Mesodermal cell (in vitro differentiated cells): ENCODE results near the gene ITPA.

Experiments used
- H3K27ac ChIP-seq: 2 replicates; pipeline ENCODE4 v1.7.0; 2013; ENCODE audit warnings: mild to moderate bottlenecking, low read depth, low read length, moderate library complexity; ENCODE audit not compliant: severe bottlenecking
- H3K36me3 ChIP-seq: 2 replicates; pipeline ENCODE4 v1.7.1; 2013; ENCODE audit warnings: mild to moderate bottlenecking, low read length, moderate library complexity; ENCODE audit not compliant: control insufficient read depth, insufficient read depth
- H3K4me1 ChIP-seq: one replicate; pipeline ENCODE4 v1.7.1; 2013; ENCODE audit warnings: mild to moderate bottlenecking, low read length; ENCODE audit not compliant: insufficient read depth, control insufficient read depth, poor library complexity, severe bottlenecking
- H3K4me3 ChIP-seq: 2 replicates; pipeline ENCODE4 v1.7.0; 2013; ENCODE audit warnings: low read length, control low read depth, mild to moderate bottlenecking; ENCODE audit not compliant: insufficient read depth, poor library complexity, severe bottlenecking; ENCODE audit errors: extremely low read depth
- H3K9me3 ChIP-seq: 2 replicates; pipeline ENCODE4 v1.7.1; 2013; ENCODE audit warnings: mild to moderate bottlenecking, low read length, moderate library complexity; ENCODE audit not compliant: control insufficient read depth
- WGBS, 2 experiments: methylation state at CpG; one replicate each; pipeline ENCODE4 v1.1.5; 2013; ENCODE audit warnings: missing lambda C conversion rate in 2 of 2; ENCODE audit not compliant: insufficient coverage in 2 of 2; 5-methylcytosine and 5-hydroxymethylcytosine counted together

Gene ITPA

GRCh38 chr20:3231889-3232588, 22.7 kb downstream of the ITPA start:
- no peak overlapping the region for H3K27ac ChIP-seq
- no peaks in the 10 kb centered on the region for H3K36me3 ChIP-seq
- H3K4me1 ChIP-seq, result no peaks in the 10 kb centered on the region
- H3K9me3 ChIP-seq, result no peaks in the 10 kb centered on the region
- no peak overlapping the region for H3K4me3 ChIP-seq
- 90 to 92% methylated on average over 13 to 15 of the region's 15 CpGs for WGBS, 2 experiments

- no peaks in the 10 kb centered on the region for H3K36me3 ChIP-seq
- no peaks in the 10 kb centered on the region for H3K9me3 ChIP-seq
- no peak overlapping the region for H3K4me3 ChIP-seq
- H3K4me1 ChIP-seq, result no peaks in the 10 kb centered on the region
- WGBS, 2 experiments, result 90 to 91% methylated on average over 25 to 32 of the region's 32 CpGs
- no peak overlapping the region for H3K27ac ChIP-seq
These were observed 24.1 kb downstream of the ITPA start for GRCh38 chr20:3233131-3233990.

- Histone ChIP-seq H3K9me3 (no peaks in the 10 kb centered on the region), H3K4me3 (no peak overlapping the region), H3K27ac (no peak overlapping the region), H3K4me1 (no peaks in the 10 kb centered on the region), H3K36me3 (no peaks in the 10 kb centered on the region)
- 93 to 96% methylated on average over 23 to 25 of the region's 25 CpGs for WGBS, 2 experiments
These were observed 24.7 kb downstream of the ITPA start for GRCh38 chr20:3233991-3234498.

GRCh38 chr20:3235666-3236324, 26.5 kb downstream of the ITPA start:
- no peak overlapping the region for H3K4me3 ChIP-seq
- H3K4me1 ChIP-seq, result peaks cover 6% of the 10 kb centered on the region
- H3K36me3 ChIP-seq, result no peaks in the 10 kb centered on the region
- no peak overlapping the region for H3K27ac ChIP-seq
- H3K9me3 ChIP-seq, result no peaks in the 10 kb centered on the region
- WGBS, 2 experiments, result 75 to 83% methylated on average over 2 to 4 of the region's 4 CpGs

- 50 to 63% methylated on average over 11 to 22 of the region's 25 CpGs for WGBS, 2 experiments
- peaks cover 9% of the 10 kb centered on the region for H3K4me1 ChIP-seq
- no peak overlapping the region for H3K27ac ChIP-seq
- H3K4me3 ChIP-seq, result peak overlapping the region; percentile 66
- H3K36me3 ChIP-seq, result no peaks in the 10 kb centered on the region
- H3K9me3 ChIP-seq, result no peaks in the 10 kb centered on the region
These were observed 28.0 kb downstream of the ITPA start for GRCh38 chr20:3237011-3237957.

GRCh38 chr20:3237958-3238615, 28.8 kb downstream of the ITPA start:
- Histone ChIP-seq H3K36me3 (no peaks in the 10 kb centered on the region), H3K4me1 (peaks cover 9% of the 10 kb centered on the region), H3K27ac (no peak overlapping the region), H3K9me3 (no peaks in the 10 kb centered on the region), H3K4me3 (peak overlapping the region; percentile 66)
- 2% methylated on average over 45 to 53 of the region's 59 CpGs for WGBS, 2 experiments

- 0 to 1% methylated on average over 30 to 48 of the region's 48 CpGs for WGBS, 2 experiments
- Histone ChIP-seq H3K36me3 (no peaks in the 10 kb centered on the region), H3K9me3 (no peaks in the 10 kb centered on the region), H3K4me1 (peaks cover 9% of the 10 kb centered on the region), H3K4me3 (peak overlapping the region; percentile 66), H3K27ac (no peak overlapping the region)
These were observed 29.3 kb downstream of the ITPA start for GRCh38 chr20:3238616-3239025.

- H3K36me3 ChIP-seq, result no peaks in the 10 kb centered on the region
- H3K4me1 ChIP-seq, result peaks cover 9% of the 10 kb centered on the region
- H3K4me3 ChIP-seq, result peak within 1 kb of the TSS; percentile 66
- H3K9me3 ChIP-seq, result no peaks in the 10 kb centered on the region
- no peak within 1 kb of the TSS for H3K27ac ChIP-seq
- WGBS, 2 experiments, result 0% methylated on average over 76 to 99 of the region's 107 CpGs
These were observed 29.9 kb downstream of the ITPA start, which contains the start of gene SLC4A11 for GRCh38 chr20:3239026-3239866. TSS of gene SLC4A11 (minus strand) at chr20:3239190. CDS start at chr20:3239137, 53 bp downstream.
